Measurements from ENCODE around the gene FAM219A. TPM values are rescaled to one million over a fixed set of nuclear protein-coding genes. Genes with fewer than 3 reads are reported as not detected.

The FAM219A gene
- total and polyA plus RNA-seq, 2 experiments from 2014 or later = 9.5 to 15.0 TPM

GRCh38 chr9:34496149-34496712 lies 37.9 kb upstream of the FAM219A start:
- Histone ChIP-seq H4K20me1 (ENCODE audit: insufficient read depth, poor library complexity, severe bottlenecking) (no peaks in the 10 kb centered on the region), H3K79me2 (no peaks in the 10 kb centered on the region), H3K9me3 (ENCODE audit: low read depth) (no peaks in the 10 kb centered on the region), H2AFZ (no peak overlapping the region), H3K4me2 (no peak overlapping the region), H3K27ac (no peak overlapping the region), H3K4me1 (ENCODE audit: insufficient read depth) (no peaks in the 10 kb centered on the region), H3K4me3 (no peak overlapping the region), H3K36me3 (replicated peaks; ENCODE audit: insufficient read depth, low read depth) (no peaks in the 10 kb centered on the region), H3K27me3 (peaks cover 13% of the 10 kb centered on the region), H3K9me2 (replicated peaks; ENCODE audit: insufficient read depth) (no peaks in the 10 kb centered on the region)
- DNase-seq (ENCODE audit: low spot score) = no peak
- 79% methylated on average over 6 of the region's 6 CpGs for WGBS (ENCODE audit: low lambda C conversion rate, missing lambda C conversion rate)
- TF ChIP-seq CTCF (IDR thresholded peaks at IDR 0.05; ENCODE audit: poor library complexity) (no peak), EZH2phosphoT487 (IDR thresholded peaks at IDR 0.05; ENCODE audit: low read depth, severe bottlenecking, unreplicated experiment) (no peak), EZH2 (IDR thresholded peaks at IDR 0.05; ENCODE audit: borderline replicate concordance) (no peak)

- Histone ChIP-seq H3K27me3 (peaks cover 4% of the 10 kb centered on the region), H3K9me3 (ENCODE audit: low read depth) (no peaks in the 10 kb centered on the region), H3K4me1 (ENCODE audit: insufficient read depth) (no peaks in the 10 kb centered on the region), H3K9me2 (replicated peaks; ENCODE audit: insufficient read depth) (no peaks in the 10 kb centered on the region), H2AFZ (no peak overlapping the region), H3K27ac (no peak overlapping the region), H3K4me2 (no peak overlapping the region), H4K20me1 (ENCODE audit: insufficient read depth, poor library complexity, severe bottlenecking) (no peaks in the 10 kb centered on the region), H3K4me3 (no peak overlapping the region), H3K79me2 (no peaks in the 10 kb centered on the region), H3K36me3 (replicated peaks; ENCODE audit: insufficient read depth, low read depth) (no peaks in the 10 kb centered on the region)
- DNase-seq (ENCODE audit: low spot score) = peak; percentile 79
- 36% methylated on average over 8 of the region's 8 CpGs for WGBS (ENCODE audit: low lambda C conversion rate, missing lambda C conversion rate)
- TF ChIP-seq EZH2phosphoT487 (IDR thresholded peaks at IDR 0.05; ENCODE audit: low read depth, severe bottlenecking, unreplicated experiment) = no peak
- TF ChIP-seq EZH2 (IDR thresholded peaks at IDR 0.05; ENCODE audit: borderline replicate concordance) = no peak
- no peak for TF ChIP-seq CTCF (IDR thresholded peaks at IDR 0.05; ENCODE audit: poor library complexity)
Observed at GRCh38 chr9:34493972-34494535, 35.7 kb upstream of the FAM219A start.

GRCh38 chr9:34492051-34492450 lies 33.7 kb upstream of the FAM219A start:
- no peak for DNase-seq (ENCODE audit: low spot score)
- WGBS (ENCODE audit: low lambda C conversion rate, missing lambda C conversion rate) = 5% methylated on average over 1 of the region's 2 CpGs
- H3K27ac ChIP-seq = no peak overlapping the region

More at GRCh38 chr9:34492051-34492450, 33.7 kb upstream of the FAM219A start:
- Histone ChIP-seq H3K9me3 (ENCODE audit: low read depth) (no peaks in the 10 kb centered on the region), H3K4me1 (ENCODE audit: insufficient read depth) (no peaks in the 10 kb centered on the region), H3K4me2 (no peak overlapping the region), H2AFZ (no peak overlapping the region), H4K20me1 (ENCODE audit: insufficient read depth, poor library complexity, severe bottlenecking) (no peaks in the 10 kb centered on the region), H3K27me3 (peaks cover 11% of the 10 kb centered on the region), H3K36me3 (replicated peaks; ENCODE audit: insufficient read depth, low read depth) (no peaks in the 10 kb centered on the region), H3K9me2 (replicated peaks; ENCODE audit: insufficient read depth) (no peaks in the 10 kb centered on the region), H3K79me2 (no peaks in the 10 kb centered on the region), H3K4me3 (no peak overlapping the region)
- TF ChIP-seq CTCF (IDR thresholded peaks at IDR 0.05; ENCODE audit: poor library complexity) (no peak), EZH2phosphoT487 (IDR thresholded peaks at IDR 0.05; ENCODE audit: low read depth, severe bottlenecking, unreplicated experiment) (no peak), EZH2 (IDR thresholded peaks at IDR 0.05; ENCODE audit: borderline replicate concordance) (no peak)

Data from hepatocyte (in vitro differentiated cells).